NCI-H2227 (cell line): ENCODE measurements around the gene WDR81.

ENCODE experiments used
- DNase-seq: peaks from one replicate; lab custom pipeline; 2025; ENCODE audit not compliant: unreplicated experiment; lab: John Stamatoyannopoulos, UW

Gene WDR81

DNA sequence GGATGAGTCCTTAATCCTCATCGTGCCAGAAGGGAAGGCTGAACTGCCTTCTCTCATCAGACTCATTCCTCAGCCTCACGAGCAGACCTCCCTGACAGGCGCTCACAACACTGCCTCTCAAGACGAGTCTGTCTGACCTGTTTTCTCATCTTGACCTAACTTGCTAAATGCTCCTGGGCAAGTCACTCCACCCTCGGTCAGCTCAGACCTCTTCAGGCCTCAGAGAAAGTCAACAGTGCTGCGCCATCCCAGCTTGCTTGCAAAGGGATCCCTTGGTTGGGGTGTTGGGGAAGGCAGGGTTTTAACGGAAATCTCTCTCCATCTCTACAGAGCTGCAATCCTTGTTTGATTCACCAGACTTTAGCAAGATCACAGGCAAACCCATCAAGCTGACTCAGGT lies 52.4 kb downstream of the WDR81 start:
- DNase-seq = no peak

DNA sequence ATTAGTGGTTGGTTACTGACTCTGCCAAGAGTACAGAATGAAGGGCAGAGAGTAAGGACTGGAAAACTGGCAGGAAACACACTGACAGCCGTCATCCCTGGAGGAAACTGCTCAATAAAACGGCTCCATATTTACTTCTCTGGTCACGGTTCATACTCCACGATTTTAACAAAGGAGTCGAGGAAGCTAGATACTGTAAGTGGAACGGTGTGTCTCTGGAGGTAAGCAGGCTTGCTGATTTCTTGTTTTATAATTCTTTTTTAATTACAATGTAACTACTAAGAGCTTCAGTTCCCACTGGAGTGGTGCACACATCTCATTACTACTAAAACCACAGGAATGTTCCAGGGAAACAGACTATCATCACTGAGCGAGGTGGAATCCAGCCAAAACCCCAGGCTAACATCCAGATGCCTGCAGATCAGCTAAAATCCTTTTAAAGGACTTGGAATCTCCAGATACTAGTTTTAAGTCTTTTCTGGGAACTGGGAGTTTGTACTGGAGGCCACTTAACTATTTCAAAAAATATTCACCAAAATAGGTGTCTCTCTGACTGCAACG lies 55.1 kb downstream of the WDR81 start:
- no peak for DNase-seq

GRCh38 chr17:1782171-1782567 lies 57.7 kb downstream of the WDR81 start:
- DNase-seq = no peak

DNA sequence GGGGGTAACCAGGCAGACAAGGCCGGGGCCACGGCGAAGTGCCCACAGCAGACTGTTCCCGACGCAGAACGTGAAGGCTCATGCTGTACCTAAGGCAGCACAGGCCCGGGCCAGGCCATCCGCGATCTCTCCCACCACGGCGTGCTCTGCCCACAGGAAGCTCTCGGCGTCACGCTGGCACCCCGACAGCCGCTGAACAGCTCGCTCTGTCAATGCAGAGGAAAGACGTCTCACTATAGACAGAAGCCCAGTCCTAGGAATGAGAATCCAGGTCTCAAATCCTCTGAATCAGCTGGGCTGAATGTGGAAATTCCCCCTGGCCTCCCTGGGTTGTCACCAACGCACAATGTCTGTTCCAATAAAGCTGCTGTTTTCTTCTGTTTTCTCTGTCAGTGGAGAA lies 58.8 kb downstream of the WDR81 start:
- DNase-seq = no peak

DNA sequence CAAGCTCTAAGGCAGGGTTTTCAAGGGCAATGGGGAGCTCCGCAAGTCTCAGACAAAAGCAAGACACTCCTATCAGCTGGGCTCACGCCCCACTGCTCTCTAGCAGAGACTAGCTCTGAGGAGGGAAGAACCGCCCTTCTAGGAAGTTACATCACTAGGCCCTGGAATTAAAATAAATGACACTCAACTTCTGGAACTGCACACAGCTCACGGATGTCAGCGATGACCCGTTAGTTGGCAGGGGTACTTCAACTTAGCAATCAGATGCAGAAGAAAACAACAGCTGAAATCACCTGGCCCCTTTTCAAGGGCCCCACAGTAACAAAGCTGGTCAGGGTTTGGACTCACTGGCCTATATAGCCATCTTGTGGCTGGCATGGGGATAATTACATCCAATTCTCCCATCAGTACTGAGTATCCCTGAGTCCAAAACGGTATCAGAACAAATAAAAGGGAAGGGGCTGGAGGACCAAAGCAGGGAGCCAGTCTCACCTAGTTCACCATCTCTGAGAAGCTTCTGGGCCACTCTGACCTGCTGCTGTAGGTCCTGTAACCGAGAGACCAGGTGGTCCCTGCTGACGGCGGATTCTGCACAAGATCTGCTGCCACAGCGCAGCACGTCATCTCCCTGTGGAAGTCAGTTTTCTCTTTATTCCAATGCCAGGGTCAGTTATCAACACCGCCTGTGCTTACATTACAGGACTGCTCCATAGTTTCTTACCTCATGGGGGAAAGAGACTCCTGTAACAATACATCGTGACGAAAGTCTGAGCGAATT lies 59.5 kb downstream of the WDR81 start:
- DNase-seq = peak; percentile 47

DNA sequence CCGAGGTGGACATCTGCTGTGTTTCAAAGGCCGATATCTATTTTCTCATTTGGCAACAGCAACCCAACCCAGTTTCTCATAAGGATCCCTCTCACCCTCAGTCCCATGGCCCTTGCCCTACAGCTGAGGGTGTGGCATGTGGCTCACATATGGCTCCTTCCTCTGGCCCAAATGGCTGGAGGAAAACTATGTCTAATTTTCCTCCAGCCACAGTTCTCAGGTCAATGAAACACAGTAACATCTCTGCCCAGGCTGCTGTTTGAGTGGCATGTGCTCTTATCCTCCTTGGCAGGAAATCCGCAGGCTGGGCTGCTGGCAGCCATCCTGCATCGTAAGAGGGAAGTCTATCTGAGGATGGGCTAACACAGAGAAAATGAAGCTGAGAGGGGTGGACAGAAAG lies 61.4 kb downstream of the WDR81 start:
- DNase-seq = no peak

GRCh38 chr17:1786708-1787107 lies 62.2 kb downstream of the WDR81 start:
- DNase-seq = no peak

DNA sequence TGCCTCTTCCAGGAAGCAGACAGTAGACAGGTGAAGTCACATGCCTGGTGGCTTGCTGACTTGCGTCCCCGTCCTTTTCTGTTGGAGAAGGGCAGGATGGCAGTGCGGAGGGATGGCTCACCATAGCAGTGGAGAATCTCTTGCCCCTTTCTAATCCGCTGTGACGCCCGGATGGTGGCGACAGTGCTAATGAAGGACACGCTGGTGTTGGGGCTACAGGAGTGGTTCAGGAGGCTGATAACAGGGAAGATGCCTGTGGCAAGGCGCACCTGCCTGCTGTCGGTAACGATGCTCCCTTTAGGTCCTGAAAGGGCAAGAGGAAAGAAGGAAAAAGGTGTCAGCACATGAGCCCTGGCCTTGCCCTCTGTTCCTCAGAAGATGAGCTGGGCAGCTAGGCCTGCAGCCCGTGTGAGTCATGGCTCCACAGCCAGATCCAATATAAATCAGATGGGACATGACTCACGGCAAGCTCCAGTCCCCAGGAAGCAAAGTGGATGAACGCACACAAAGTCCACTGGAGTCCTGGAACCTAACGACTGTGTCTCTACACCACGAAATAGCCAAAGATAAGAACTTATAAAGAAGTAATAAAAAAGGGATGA lies 62.9 kb downstream of the WDR81 start:
- no peak for DNase-seq
